DND-41 (cell line): ENCODE data around the gene CENPX.

Source experiments
- ATAC-seq: fragments of 200-7000 bp; cut with Tn5 transposase; 3 replicates; pipeline ENCODE4 v1.9.1; 2021; ENCODE audit warnings: low read depth; ENCODE audit not compliant: insufficient read depth
- DNase-seq: peaks from one replicate; pipeline ENCODE4 v3.0.0-alpha.2; 2020
- H2AFZ ChIP-seq: 2 replicates; pipeline ENCODE4 v1.6.0; 2012; ENCODE audit warnings: low read depth, low read length
- H3K27ac ChIP-seq: 2 replicates; pipeline ENCODE4 v1.5.1; 2012; ENCODE audit warnings: low read length, inconsistent platforms
- H3K27me3 ChIP-seq: fragments of 200-600 bp; sonication (generic); 2 replicates; pipeline ENCODE4 v1.6.0; 2012; ENCODE audit warnings: low read length, mild to moderate bottlenecking, inconsistent platforms; ENCODE audit not compliant: insufficient read depth, poor library complexity
- H3K36me3 ChIP-seq: 2 replicates; pipeline ENCODE4 v1.5.1; 2012; ENCODE audit warnings: low read length, inconsistent platforms; ENCODE audit not compliant: insufficient read depth
- H3K4me1 ChIP-seq: 2 replicates; pipeline ENCODE4 v1.5.1; 2012; ENCODE audit warnings: mild to moderate bottlenecking, low read length; ENCODE audit not compliant: insufficient read depth
- H3K4me2 ChIP-seq: 2 replicates; pipeline ENCODE4 v1.6.0; 2012; ENCODE audit warnings: mild to moderate bottlenecking, moderate library complexity, low read length, inconsistent platforms; ENCODE audit not compliant: insufficient read depth
- H3K4me3 ChIP-seq, 2 experiments: fragments of 200-600 bp in 1 of 2; shearing (Covaris generic) in 1 of 2; 2 replicates each; pipeline ENCODE4 v1.5.1; 2012 to 2016; ENCODE audit warnings: inconsistent platforms in 2 of 2, low read length in 2 of 2, mild to moderate bottlenecking in 2 of 2, low read depth in 1 of 2, moderate library complexity in 1 of 2
- H3K79me2 ChIP-seq: 2 replicates; pipeline ENCODE4 v1.6.0; 2012; ENCODE audit warnings: low read length, inconsistent platforms; ENCODE audit not compliant: insufficient read depth
- H3K9ac ChIP-seq: 2 replicates; pipeline ENCODE4 v1.6.0; 2012; ENCODE audit warnings: low read depth, mild to moderate bottlenecking, inconsistent platforms, low read length, moderate library complexity
- H3K9me3 ChIP-seq: 2 replicates; pipeline ENCODE4 v1.5.1; 2012; ENCODE audit warnings: low read length, moderate library complexity, mild to moderate bottlenecking, inconsistent platforms; ENCODE audit not compliant: insufficient read depth, severe bottlenecking
- H4K20me1 ChIP-seq: 2 replicates; pipeline ENCODE4 v1.6.0; 2012; ENCODE audit warnings: low read length; ENCODE audit not compliant: insufficient read depth
- CTCF ChIP-seq: IDR thresholded peaks from 2 replicates; pipeline ENCODE4 v1.5.1; 2012; ENCODE audit warnings: borderline replicate concordance, low read length, moderate library complexity, mild to moderate bottlenecking; ENCODE audit not compliant: poor library complexity, severe bottlenecking; ENCODE audit errors: extremely low read depth
- EZH2 ChIP-seq: IDR thresholded peaks from 3 replicates; pipeline ENCODE4 v1.6.1; 2012; ENCODE audit warnings: borderline replicate concordance, low read depth, mild to moderate bottlenecking, moderate library complexity, low read length, inconsistent platforms; ENCODE audit not compliant: severe bottlenecking

Gene CENPX

GRCh38 chr17:82016875-82017459 lies 5.7 kb downstream of the CENPX start:
- DNase-seq (no peak), ATAC-seq (no peak)
- H3K4me3 ChIP-seq, result no peak overlapping the region
- peaks cover 31% of the 10 kb centered on the region for H4K20me1 ChIP-seq
- H2AFZ ChIP-seq, result no peak overlapping the region
- TF ChIP-seq EZH2 (no peak), CTCF (no peak)
- no peak overlapping the region for H3K9ac ChIP-seq
- H3K27ac ChIP-seq, result no peak overlapping the region
- H3K4me2 ChIP-seq, result no peak overlapping the region
- peaks cover 22% of the 10 kb centered on the region for H3K79me2 ChIP-seq
- H3K4me1 ChIP-seq, result peaks cover 20% of the 10 kb centered on the region
- no peaks in the 10 kb centered on the region for H3K9me3 ChIP-seq
- H3K36me3 ChIP-seq, result peaks cover 31% of the 10 kb centered on the region
- H3K27me3 ChIP-seq, result no peaks in the 10 kb centered on the region

- no peak overlapping the region for H3K4me2 ChIP-seq
- H2AFZ ChIP-seq, result no peak overlapping the region
- no peak for DNase-seq
- no peaks in the 10 kb centered on the region for H3K9me3 ChIP-seq
- ATAC-seq, result no peak
- H3K4me1 ChIP-seq, result peaks cover 13% of the 10 kb centered on the region
- no peak overlapping the region for H3K4me3 ChIP-seq
- H4K20me1 ChIP-seq, result peaks cover 25% of the 10 kb centered on the region
- no peaks in the 10 kb centered on the region for H3K27me3 ChIP-seq
- H3K9ac ChIP-seq, result no peak overlapping the region
- peaks cover 15% of the 10 kb centered on the region for H3K79me2 ChIP-seq
- peaks cover 31% of the 10 kb centered on the region for H3K36me3 ChIP-seq
- TF ChIP-seq CTCF (no peak), EZH2 (no peak)
- H3K27ac ChIP-seq, result no peak overlapping the region
Measured at GRCh38 chr17:82016061-82016874, 6.4 kb downstream of the CENPX start.

GRCh38 chr17:82015311-82015971 lies 7.2 kb downstream of the CENPX start:
- Histone ChIP-seq H3K4me2 (no peak overlapping the region), H3K36me3 (peaks cover 31% of the 10 kb centered on the region), H3K27me3 (no peaks in the 10 kb centered on the region)

More at GRCh38 chr17:82015311-82015971, 7.2 kb downstream of the CENPX start:
- Histone ChIP-seq H3K79me2 (peaks cover 7% of the 10 kb centered on the region), H3K4me3 (no peak overlapping the region), H3K4me1 (peaks cover 5% of the 10 kb centered on the region), H4K20me1 (peaks cover 17% of the 10 kb centered on the region), H3K27ac (no peak overlapping the region), H3K9me3 (no peaks in the 10 kb centered on the region), H2AFZ (no peak overlapping the region), H3K9ac (no peak overlapping the region)
- ATAC-seq (no peak), DNase-seq (no peak)
- TF ChIP-seq CTCF (no peak), EZH2 (no peak)
